GM18951 (cell line): ENCODE measurements around the gene MT1B.

Source experiments
- POLR2A ChIP-seq: IDR thresholded peaks from 4 replicates; pipeline ENCODE4 v1.6.1; 2011; ENCODE audit warnings: mild to moderate bottlenecking; ENCODE audit not compliant: insufficient read length, insufficient read depth; ENCODE audit errors: extremely low read depth
- in situ Hi-C: fragments of 300-500 bp; cut with MboI; formaldehyde crosslinking; loops from one replicate; pipeline ENCODE4 v1.12.0; 2022; ENCODE audit warnings: low sequenced_read_pairs, mixed read lengths, inconsistent platforms; ENCODE audit not compliant: unreplicated experiment

Gene MT1B

DNA sequence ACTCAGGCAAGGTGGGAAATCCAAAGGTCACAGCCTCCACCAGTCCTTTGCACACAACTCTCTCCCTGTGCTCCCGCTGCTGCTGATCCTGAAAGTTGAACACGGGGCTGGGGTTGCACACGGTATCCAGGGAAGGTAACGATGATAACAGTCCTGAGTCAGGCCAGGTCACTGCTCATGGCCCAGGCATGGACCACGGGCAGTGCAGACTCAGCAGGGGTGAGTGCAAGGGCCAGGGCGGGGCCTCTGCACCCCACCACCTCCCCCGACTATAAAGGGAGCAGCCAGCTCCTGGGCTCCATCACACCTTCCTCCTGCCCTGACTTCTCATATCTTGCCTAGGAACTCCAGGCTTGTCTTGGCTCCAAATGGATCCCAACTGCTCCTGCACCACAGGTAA, at the start of gene MT1B:
TSS of gene MT1B (plus strand) at position 301 of the 400 bp plus-strand sequence. CDS start at position 369, 68 bp downstream.
- in situ Hi-C loops = no loop called here
- no peak for TF ChIP-seq POLR2A

DNA sequence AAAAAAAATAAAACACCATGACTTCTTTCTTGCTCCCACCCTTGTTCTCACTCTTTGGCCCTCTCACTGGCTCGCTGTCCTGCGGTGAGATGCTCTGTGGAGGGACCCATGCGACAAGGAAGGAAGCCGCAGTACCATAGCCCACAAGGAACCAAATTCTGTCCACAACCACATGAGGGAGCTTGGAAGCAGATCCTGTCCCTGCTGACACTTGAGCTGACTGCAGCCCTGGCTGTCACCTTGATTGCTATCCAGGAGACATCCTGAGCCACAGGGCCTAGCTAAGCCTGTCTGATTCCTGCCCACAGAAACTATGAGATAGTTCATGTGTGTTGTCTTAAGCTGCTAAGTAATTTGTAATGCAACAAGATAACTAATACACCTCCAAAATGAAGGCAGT, 48.1 kb upstream of the MT1B start:
- TF ChIP-seq POLR2A = no peak
- in situ Hi-C loops = no loop called here

DNA sequence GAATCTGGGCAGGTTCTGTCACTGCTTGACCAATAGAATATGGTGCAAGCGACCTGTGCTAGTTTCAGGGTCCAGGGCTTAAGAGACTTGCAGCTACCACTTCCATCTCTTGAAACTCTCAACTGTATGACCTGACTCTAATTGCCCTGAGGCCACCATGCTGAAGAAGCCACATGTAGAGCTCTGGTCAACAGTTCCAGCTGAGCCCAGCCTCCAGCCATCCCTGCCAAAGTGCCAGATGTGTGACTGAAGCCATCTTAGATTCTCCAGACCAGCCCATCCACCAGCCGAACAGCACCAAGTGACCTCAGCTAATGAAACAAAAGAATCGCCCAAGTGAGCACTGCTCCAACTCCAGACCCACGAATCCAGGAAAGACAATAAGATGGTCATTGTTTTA, 46.7 kb upstream of the MT1B start:
- no peak for TF ChIP-seq POLR2A
- in situ Hi-C loops = no loop called here

DNA sequence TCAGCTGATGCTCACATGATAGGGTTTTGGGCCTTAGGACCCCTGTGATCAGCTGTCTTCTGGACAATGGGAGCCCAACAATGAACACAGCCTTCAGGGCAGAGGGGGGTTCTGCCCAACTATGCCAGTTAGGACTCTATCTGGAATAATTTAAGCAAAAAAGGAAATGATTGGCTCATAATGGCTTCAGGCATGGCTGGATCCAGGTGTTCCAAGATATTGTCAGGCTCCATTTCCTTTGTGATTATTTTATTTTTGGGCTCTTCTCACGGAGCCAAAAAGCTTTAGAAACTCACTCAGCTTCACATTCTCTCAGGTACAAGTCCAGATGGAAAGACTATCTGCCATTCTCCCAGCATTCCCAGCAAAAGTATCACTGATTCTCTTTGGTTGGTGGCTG, 46.2 kb upstream of the MT1B start:
- TF ChIP-seq POLR2A = no peak
- in situ Hi-C loops = no loop called here

DNA sequence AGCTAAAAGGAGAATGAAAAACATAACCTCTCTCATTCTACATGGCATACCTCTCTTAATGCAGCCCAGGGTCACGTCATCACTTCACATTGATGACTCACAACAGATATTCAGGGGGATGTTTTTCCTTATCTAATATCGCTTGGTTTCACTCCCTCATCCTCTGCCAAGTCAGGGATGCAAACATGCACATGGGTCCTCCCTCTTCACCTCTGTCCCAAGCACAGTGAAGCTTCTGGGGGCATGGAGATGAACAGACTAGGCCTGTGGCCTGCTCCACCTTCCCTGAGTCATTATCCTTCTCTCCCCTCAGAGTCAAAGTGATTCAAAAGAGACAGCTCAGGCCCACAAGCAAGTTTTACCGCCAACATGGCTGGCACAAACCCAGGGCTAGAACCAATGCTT, 45.6 kb upstream of the MT1B start:
- in situ Hi-C loops = no loop called here
- no peak for TF ChIP-seq POLR2A

DNA sequence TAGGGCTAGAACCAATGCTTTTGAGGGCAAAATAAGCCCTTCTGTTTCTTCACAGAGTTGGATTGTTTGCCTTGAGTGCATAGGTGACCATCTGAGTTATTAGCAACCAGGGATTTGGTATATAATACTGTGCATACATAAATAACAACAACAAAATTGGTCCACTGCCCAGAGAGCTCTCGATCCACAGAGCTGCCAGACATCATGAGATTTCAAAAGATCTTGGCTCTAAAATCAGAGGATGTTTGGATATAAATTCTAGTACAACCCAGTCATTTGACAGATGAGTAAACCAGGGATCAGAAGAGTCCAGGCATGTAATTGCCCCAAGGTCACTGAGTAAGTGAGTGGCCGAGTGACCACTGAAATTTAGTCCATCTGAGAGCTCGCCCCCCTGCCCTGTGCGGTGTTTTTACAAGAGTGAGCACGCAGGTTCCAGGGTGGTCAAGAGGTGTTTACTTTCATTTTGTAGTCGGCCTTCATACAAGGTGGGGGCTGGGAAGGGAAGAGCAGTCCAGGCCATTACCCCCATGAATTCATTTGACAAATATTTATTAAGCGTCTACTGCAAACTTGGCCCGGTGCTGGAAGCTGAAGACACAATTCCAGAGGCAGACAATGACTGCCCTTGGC, 45.1 kb upstream of the MT1B start:
- in situ Hi-C loops = no loop called here
- no peak for TF ChIP-seq POLR2A

DNA sequence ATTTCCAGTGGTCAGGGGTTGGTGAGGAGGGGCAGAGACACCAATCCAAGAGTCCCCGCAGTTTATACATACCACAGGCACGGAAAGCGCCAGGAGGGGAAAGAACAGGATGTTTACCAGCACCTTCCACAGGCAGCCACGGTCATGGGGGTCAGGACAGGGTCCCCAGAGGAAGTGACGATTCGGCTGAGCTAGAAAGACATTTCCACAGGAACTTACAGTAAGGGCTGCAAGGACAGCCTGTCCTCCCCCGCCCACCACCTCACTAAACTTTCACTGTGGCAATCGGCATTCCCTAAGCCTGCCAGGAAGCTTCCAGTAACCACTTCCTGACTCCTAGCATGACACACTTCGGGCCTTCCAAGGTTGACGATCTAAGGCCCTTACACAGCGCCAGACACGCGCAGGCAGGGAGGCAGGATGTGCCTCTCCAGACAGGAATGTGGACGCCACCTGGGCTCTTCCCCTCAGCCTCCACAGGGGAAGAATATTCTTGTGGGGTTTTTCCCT, 44.5 kb upstream of the MT1B start:
- in situ Hi-C loops = no loop called here
- no peak for TF ChIP-seq POLR2A

DNA sequence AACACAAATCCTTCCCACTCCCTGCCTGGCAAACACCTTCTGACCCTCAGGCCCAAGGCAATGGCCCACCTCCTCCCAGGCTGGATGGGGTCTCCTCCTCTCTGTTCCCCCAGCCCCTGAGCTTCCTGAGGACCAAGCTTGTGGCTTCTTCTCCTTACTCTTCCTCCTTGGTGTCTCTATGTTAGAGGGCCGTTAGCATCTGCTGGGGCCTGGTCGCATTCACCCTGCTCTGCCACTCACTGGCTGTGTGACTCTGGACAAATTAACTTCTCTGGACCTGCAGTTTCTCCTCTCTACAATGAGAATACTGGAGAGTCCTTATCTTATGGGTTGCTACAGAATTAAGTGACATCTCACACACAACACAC, 44.0 kb upstream of the MT1B start:
- TF ChIP-seq POLR2A = no peak

DNA sequence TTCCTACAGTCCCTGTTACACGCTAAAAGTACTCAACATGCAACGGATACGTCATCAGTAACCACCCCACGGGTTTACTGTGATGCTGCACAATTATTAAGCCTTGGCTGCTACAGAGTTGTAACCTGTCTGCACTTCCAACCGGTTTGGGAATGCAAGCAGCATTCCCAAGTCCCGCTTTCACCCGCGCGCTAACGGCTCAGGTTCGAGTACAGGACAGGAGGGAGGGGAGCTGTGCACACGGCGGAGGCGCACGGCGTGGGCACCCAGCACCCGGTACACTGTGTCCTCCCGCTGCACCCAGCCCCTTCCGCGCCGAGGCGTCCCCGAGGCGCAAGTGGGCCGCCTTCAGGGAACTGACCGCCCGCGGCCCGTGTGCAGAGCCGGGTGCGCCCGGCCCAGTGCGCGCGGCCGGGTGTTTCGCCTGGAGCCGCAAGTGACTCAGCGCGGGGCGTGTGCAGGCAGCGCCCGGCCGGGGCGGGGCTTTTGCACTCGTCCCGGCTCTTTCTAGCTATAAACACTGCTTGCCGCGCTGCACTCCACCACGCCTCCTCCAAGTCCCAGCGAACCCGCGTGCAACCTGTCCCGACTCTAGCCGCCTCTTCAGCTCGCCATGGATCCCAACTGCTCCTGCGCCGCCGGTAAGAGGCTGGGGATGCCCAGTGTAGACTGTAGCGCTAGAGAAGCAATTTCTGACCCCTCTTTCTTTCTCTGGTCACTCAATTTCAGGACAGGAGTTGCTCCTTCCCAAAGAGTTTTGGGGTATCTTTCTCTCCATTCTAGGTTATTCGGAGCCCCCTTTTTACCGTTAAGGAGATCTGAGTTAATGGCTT, 43.4 kb upstream of the MT1B start, which contains the start of gene MT2A:
TSS of gene MT2A (plus strand) at position 542 of the 833 bp plus-strand sequence. CDS start at position 614, 72 bp downstream.
- peak; percentile 88 for TF ChIP-seq POLR2A
- in situ Hi-C loops = no loop called here

More for the DNA sequence above, 44.0 kb upstream of the MT1B start:
- in situ Hi-C loops = no loop called here

DNA sequence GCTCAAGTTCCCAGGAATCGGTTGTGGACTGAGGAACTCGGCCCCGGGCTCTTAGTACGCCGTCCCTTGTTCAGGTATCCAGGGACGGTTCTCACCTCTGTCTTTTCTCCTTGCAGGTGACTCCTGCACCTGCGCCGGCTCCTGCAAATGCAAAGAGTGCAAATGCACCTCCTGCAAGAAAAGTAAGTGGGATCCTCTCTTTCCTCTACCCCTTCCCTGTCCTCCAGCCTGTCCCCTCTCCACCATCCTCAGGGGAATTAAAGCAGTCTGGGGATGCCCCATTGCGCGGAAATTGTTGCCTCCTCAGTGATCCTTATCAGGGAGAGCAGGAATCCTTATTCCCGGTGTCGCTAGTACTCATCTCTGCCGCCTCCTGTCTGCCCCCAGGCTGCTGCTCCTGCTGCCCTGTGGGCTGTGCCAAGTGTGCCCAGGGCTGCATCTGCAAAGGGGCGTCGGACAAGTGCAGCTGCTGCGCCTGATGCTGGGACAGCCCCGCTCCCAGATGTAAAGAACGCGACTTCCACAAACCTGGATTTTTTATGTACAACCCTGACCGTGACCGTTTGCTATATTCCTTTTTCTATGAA, 42.7 kb upstream of the MT1B start:
- in situ Hi-C loops = no loop called here
- TF ChIP-seq POLR2A = no peak

DNA sequence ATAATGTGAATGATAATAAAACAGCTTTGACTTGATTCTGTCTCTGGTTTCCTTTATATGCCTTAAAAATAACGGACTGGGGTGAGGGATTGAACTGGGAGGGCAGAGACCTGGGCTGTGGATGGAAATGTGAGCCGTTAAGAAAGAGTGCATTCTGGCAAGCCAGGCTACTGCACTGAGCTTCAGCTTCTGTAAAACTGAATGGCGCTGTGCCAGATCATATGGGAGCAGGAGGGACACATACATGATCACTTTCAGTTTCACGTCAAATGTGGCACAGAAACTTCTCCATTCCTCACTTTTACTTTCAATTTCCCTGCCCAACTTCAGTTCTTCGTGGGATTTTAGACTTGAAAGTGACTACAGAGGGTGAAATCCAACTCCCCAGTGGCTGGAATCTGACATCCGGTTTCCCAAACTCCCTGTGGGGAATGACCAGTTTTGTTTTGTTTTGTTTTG, 42.2 kb upstream of the MT1B start:
- TF ChIP-seq POLR2A = no peak
- in situ Hi-C loops = no loop called here

DNA sequence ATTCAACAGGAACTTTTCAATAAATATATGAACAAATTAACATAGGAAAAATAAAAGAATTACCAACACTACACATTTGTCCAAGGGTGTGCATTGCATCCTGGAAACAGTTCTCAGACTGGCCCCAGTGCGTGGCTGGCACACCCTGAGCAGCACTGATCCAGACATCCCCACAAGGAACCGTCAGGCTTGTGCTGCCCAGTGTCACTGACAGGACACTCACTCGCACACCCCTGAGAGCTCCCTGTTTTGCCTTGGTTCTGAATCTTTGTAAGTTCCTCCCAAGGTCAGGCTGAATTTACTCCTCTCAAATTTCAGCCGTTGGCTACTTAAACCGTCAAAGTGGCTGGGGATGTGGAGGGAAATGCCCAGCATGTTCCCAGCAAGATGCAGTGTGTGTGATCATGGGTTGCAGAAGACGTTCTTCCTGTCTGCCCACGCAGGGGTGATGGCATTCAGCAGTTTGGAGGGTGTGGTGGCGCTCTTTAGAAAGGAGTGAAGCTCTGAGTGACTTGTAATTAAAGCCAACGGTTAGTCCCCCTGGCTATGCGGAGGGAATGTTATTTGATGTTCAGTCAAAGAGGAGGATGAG, 41.6 kb upstream of the MT1B start:
- in situ Hi-C loops = no loop called here
- TF ChIP-seq POLR2A = no peak

DNA sequence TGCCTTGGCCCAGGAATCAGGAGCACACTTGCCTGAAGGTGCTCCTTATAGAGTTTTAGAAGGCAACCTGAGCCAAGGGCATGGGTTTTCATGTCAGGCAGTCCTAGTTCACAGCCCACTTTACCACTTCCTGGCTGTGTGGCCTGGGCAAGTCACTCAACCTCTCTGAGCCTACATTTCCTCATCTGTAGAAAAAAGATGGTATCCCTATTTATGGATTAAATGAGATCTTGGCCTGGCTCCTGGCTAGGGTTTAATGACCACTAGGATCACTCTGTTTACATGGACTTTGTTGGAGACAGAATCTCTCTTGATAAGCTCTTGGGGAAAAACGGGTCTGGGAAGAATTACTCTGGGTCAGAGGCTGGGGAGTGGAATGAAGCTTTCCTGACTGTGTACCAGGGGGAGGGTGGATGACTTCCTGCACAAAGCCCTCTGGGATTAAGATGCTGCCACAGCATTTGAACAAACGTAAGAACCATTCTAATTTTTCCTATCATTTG, 41.0 kb upstream of the MT1B start:
- in situ Hi-C loops = no loop called here
- no peak for TF ChIP-seq POLR2A
